ENCODE measurements around the gene OR4K5.
"Not testable (repeated sequence)": the region's sequence is repeated elsewhere in the genome, so short reads cannot be mapped to it uniquely, and the experiment has no call there.

Gene OR4K5

DNA sequence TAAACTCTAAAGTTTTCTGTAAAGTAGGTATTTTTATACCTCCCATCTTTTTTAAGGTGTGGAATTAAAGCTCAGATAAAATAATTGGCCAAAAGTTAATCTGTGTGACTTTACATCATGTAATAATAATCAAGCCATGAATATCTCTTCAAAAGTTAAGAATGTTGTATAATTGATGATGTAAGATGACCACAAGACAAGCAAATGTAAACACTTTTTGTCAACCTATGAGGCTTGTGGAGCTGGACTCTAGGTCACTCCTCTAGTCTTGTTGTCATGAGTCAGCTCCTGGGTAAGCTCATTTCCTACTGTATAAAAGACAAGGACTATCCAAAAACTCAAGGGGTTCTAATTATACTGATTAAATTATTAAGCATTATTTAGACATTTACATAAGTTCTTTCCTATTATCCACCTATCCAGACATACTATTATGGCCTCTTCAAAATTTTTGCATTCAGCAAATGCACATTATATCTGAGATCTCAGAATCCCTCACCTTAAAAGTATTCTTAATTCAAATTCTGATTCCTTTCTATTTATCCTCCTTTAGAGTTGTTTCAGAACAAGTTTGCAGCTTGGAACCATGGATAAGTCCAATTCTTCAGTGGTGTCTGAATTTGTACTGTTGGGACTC, at the start of gene OR4K5:
OR4K5 (plus strand) TSS at position 587 of the 637 bp plus-strand sequence; CDS start at position 587, 0 bp downstream.
- in situ Hi-C loops (cut with HindIII; ENCODE audit: low sequenced_read_pairs) = no loop called here

- in situ Hi-C loops (cut with HindIII; ENCODE audit: low sequenced_read_pairs) = no loop called here
These were observed 47.2 kb upstream of the OR4K5 start for GRCh38 chr14:19873178-19873577.

DNA sequence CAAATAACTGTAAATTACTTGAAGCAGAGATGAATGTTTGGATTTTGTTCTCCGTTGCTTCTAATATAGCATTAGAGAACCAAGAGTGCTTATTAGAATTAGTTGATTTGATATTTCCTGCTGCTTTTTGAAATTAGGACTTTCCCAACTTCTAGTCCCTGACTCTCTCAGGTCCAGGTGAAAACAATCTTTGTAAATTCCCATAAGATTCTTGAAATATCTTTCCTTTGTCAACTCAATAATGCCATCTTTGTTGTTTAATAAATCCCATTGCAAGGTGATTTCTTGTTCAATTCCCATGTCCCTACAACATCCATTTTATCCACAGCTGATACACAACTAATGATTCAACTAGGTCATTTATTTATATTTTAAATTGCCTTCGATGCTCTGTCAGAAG, 45.6 kb upstream of the OR4K5 start, which contains the start of gene OR4K2:
OR4K2 (plus strand) TSS at position 301 of the 400 bp plus-strand sequence. CDS start 1,126 bp downstream, outside the sequence.
- in situ Hi-C loops (cut with HindIII; ENCODE audit: low sequenced_read_pairs) = no loop called here

DNA sequence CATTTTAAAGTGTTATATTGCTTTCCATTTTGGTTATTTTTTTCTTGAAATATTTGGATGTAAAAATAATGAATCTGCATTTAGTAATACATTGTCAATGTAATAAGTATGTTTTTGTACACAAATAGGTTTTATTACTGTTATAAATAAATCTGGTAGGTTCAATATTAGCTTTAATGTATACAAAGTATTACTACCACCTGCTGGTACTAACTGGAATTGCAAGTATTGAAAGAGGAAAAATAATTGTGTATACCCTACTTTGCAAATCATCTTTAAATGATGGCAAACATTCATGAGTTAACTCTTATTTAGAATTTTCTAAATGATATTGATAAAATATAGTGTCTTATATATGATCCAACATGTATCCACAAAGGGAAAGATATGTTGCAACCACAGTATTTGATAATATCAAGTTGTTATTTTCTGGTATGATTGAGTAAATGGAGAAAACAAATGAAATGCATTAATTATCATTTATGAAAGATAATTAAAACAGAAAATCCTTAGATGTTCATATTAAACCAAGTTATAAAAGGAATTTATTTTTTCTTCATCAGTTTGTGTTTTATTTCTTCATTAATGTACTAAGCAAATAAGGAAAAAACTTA, 42.3 kb upstream of the OR4K5 start:
- in situ Hi-C loops (cut with HindIII; ENCODE audit: low sequenced_read_pairs) = no loop called here

DNA sequence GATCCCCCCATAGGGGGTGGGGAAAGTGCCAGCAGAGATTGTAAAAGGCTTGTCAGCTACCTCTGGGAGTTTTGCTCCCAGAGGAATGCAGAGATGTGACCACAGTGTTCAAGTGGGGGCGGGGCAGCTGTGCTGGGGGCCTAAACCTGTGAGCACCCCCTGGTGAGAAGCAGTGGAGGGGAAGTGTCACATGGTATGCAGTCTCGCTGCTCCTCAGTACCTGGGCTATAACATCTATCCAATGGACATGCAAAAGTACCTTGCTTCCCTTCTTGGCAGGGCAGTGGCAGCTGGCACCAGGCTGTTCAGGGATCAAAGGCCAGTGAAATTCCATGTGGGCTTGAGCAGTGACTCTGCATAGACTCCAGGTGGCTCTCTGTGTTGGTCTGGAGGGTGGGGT, 25.1 kb upstream of the OR4K5 start:
- in situ Hi-C loops (cut with HindIII; ENCODE audit: low sequenced_read_pairs) = no loop called here

GRCh38 chr14:19900999-19901398, 19.4 kb upstream of the OR4K5 start:
- in situ Hi-C loops (cut with HindIII; ENCODE audit: low sequenced_read_pairs) = no loop called here

DNA sequence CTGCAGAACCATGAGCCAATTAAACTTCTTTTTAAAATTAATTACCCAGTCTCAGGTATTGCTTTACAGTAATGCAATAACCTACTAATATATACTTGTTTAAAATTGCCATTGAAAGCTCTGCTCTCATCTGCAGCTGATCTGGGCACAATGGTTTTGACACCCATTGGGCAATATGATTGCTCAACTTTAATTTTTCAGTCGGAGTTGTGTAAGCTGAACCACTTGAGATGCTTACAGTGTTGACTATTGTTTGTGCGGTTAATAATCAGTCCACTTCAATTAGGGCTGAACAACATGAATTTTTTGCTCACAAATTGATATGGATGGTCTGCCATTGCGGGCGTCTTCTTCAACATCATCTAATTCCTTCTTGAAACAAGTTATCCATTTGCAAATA, 18.0 kb upstream of the OR4K5 start:
- in situ Hi-C loops (cut with HindIII; ENCODE audit: low sequenced_read_pairs) = no loop called here

DNA sequence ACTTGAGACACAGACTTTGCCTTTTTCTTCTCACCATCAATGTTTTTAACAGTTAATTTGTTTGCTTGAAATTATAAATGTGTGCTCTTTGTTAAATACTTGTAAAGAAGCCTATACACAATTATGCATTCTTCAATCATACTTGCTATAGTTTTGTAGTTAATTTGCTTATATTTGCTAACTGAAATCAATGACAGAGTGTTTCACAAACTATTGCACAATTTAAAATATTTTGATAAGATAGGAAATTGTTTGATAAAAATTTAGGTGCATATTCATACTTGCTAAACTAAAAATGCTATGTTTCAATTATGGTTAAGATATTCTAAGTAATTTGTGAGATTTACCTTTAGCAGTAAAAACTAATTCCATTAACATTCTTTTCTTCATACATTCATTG, 13.7 kb upstream of the OR4K5 start:
- in situ Hi-C loops (cut with HindIII; ENCODE audit: low sequenced_read_pairs) = no loop called here

DNA sequence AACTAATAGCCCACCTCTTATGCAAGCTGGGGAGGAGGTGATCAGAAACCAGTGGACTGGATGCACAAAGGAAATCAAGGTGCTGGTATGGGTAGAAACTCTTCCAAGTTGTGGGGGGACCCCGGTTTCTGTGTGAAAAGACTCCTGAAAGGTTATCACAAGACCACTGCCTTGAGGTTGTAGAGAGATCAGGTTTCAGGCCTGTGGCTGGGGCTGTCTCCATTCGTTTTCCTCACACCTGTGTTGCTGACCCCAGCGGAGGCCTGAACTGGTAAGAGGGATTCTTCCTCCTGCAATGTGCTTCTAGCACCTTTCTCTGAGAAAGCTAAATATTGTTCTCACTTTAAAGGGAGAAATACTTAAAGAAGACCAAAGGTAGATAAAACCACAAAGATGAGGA, 9.3 kb upstream of the OR4K5 start:
- in situ Hi-C loops (cut with HindIII; ENCODE audit: low sequenced_read_pairs) = no loop called here

DNA sequence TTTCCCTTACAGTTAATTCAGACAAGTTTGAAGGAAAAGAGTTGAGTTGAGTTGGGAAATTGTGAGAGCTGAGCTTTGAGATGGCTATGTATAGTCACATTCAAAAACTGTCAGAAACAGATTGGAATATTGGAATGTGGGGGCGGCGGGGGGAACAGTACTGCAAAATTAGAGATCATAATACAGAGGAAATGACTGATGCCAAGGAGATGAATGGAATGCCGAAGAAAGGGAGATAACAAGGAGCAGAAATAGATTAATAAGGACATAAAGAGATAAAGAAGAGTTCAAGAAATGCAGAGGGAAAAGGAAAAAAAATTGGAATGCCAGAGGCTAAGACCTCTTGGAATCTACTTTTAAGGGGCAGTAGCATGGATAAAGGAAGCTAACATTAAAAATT, 3.2 kb upstream of the OR4K5 start:
- in situ Hi-C loops (cut with HindIII; ENCODE audit: low sequenced_read_pairs) = no loop called here

- in situ Hi-C loops (cut with HindIII; ENCODE audit: low sequenced_read_pairs) = no loop called here
These were observed 2.4 kb upstream of the OR4K5 start for GRCh38 chr14:19917955-19918518.

- in situ Hi-C loops (cut with HindIII; ENCODE audit: low sequenced_read_pairs) = no loop called here
These were observed 1.7 kb upstream of the OR4K5 start for GRCh38 chr14:19918553-19919264.

DNA sequence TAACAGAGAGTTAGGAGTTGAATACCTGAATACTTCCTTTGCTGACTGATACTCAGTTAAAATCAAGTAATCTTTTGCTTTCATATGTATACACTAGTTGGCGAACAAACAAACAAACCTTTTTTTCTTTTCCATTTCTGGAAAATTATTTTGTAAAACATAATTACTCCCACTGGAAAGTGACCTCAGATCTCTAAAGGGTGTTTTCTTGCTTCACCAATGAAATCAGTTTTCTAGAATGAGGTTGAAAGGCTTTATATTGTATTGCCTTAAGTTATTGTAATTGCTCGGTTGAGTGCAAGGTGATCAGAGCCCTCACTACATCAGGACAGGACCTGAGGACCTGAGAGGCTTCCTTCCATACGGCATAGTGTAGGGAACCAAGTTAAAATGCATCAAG, 10.2 kb downstream of the OR4K5 start, which contains the start of gene OR4K1:
OR4K1 (plus strand) TSS at position 301 of the 400 bp plus-strand sequence. CDS start 4,750 bp downstream, outside the sequence.
- in situ Hi-C loops (cut with HindIII; ENCODE audit: low sequenced_read_pairs) = no loop called here

DNA sequence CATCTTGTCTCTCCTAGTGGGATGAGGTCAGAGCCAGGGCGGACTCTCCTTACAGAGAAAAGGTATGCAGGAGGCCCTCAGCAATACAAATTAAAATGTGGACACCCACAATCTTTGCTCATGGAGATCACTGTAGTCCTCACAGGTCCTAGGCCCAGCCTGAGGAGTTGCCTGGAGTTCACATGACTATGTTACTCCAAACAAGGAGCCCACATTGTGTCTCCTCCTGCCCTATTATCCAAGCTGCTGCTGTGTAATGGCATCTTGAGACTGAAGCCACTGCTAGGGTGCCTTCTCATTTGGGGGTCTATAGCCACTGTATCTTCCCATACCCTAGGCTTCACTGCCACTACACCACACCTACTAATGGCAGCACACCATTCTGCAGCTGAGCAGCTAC, 21.3 kb downstream of the OR4K5 start:
- in situ Hi-C loops (cut with HindIII; ENCODE audit: low sequenced_read_pairs) = no loop called here

DNA sequence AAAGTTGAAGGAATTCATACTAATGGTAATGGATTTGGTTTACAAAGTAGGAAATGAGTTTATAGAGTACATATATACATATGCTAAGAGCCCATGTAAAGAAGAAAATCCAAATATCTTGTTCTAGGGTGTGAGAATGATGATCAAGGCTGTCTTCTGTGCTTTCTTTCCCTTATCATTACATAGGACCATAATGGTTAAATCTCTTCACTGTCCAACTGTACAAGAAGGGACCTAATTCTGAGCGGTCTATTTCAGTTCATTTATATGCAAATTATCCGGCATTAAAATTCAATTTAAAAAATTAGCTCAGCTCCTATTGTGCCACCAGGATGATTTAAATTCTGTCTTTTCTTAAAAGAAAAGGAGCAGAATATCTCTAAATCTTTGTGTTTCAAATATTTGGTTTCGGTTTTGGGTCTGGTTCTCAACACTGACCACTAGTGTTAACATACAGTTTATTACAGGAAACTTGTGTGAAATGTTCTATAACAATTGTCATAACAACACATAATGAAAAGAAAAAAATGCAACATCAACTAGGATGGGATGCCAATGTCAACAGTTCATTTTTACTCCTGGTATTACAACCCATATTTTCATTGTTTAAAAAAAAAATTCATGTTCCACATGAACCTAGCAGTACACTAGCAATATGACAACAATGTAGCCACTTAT, 27.1 kb downstream of the OR4K5 start:
- in situ Hi-C loops (cut with HindIII; ENCODE audit: low sequenced_read_pairs) = no loop called here

- in situ Hi-C loops (cut with HindIII; ENCODE audit: low sequenced_read_pairs) = no loop called here
These were observed 28.8 kb downstream of the OR4K5 start for GRCh38 chr14:19949218-19949617.

- in situ Hi-C loops (cut with HindIII; ENCODE audit: low sequenced_read_pairs) = not testable (repeated sequence)
These were observed 49.3 kb downstream of the OR4K5 start for GRCh38 chr14:19969735-19970134.

All from DLD1 (cell line).